GM12874 (cell line): ENCODE results near the gene VAMP2.
A peak's percentile ranks its signal among the peaks of the same experiment; 100 is the strongest.

ENCODE experiments used
- CTCF ChIP-seq: IDR thresholded peaks from 2 replicates; pipeline ENCODE4 v1.5.1; 2011; ENCODE audit warnings: low read depth, mild to moderate bottlenecking, control low read depth, low read length, moderate library complexity; ENCODE audit not compliant: insufficient read depth

The VAMP2 gene

GRCh38 chr17:8118769-8119580 lies 43.8 kb downstream of the VAMP2 start:
- TF ChIP-seq CTCF, result peak; percentile 88

- no peak for TF ChIP-seq CTCF
Measured at GRCh38 chr17:8117980-8118768, 44.6 kb downstream of the VAMP2 start, which contains the start of gene ALOXE3. Gene ALOXE3, minus strand, starts transcription at chr17:8118514. Its CDS starts 524 bp downstream, at chr17:8117990.

GRCh38 chr17:8117367-8117979 lies 45.3 kb downstream of the VAMP2 start:
- no peak for TF ChIP-seq CTCF

- no peak for TF ChIP-seq CTCF
Measured at GRCh38 chr17:8116776-8117175, 46.0 kb downstream of the VAMP2 start.

GRCh38 chr17:8110907-8111306 lies 51.8 kb downstream of the VAMP2 start:
- TF ChIP-seq CTCF, result no peak

- no peak for TF ChIP-seq CTCF
Measured at GRCh38 chr17:8110456-8110804, 52.3 kb downstream of the VAMP2 start.

GRCh38 chr17:8109661-8110455 lies 52.9 kb downstream of the VAMP2 start:
- peak; percentile 97 for TF ChIP-seq CTCF
